K562 (cell line): Measurements from ENCODE around the gene TP53I3. TPM values are rescaled to one million over a fixed set of nuclear protein-coding genes. Genes with fewer than 3 reads are reported as not detected.

Experiments used
- DIDO1 ChIP-seq: fragments of 450-650 bp; IDR thresholded peaks from 2 replicates; pipeline ENCODE4 v1.6.1; 2016; ENCODE audit warnings: low read depth, missing biosample characterization, missing genetic modification characterization
- EP400 ChIP-seq: fragments of 450-650 bp; IDR thresholded peaks from 2 replicates; pipeline ENCODE4 v1.6.1; 2017; ENCODE audit warnings: antibody characterized with exemption, mild to moderate bottlenecking, moderate library complexity
- FOSL1 ChIP-seq: fragments of 200-800 bp; sonication (Bioruptor generic); conservative IDR thresholded peaks from 2 replicates; pipeline ENCODE4 v1.6.1; 2016; ENCODE audit warnings: missing genetic modification characterization, missing compliant biosample characterization
- FOXA1 ChIP-seq: fragments of 450-650 bp; IDR thresholded peaks from 2 replicates; pipeline ENCODE4 v1.6.1; 2016; ENCODE audit warnings: mild to moderate bottlenecking, borderline replicate concordance
- FOXA3 ChIP-seq, 2 experiments: fragments of 450-650 bp in 1 of 2; sonication (generic) in 1 of 2; formaldehyde crosslinking; IDR thresholded peaks in 1 of 2; conservative IDR thresholded peaks in 1 of 2; 2 replicates each; pipeline versions ENCODE4 v1.4.0 to v1.8.0; 2020 to 2022; ENCODE audit warnings: mild to moderate bottlenecking in 2 of 2, missing genetic modification reagents in 1 of 2
- FOXK1 ChIP-seq: sonication (generic); formaldehyde crosslinking; IDR thresholded peaks from 2 replicates; pipeline ENCODE4 v1.8.0; 2022; ENCODE audit warnings: missing genetic modification reagents, mild to moderate bottlenecking, borderline replicate concordance
- NRF1 ChIP-seq, 2 experiments: fragments of 450-650 bp; IDR thresholded peaks in 1 of 2; conservative IDR thresholded peaks in 1 of 2; 2 replicates each; pipeline ENCODE4 v1.6.1; 2014; ENCODE audit warnings: mild to moderate bottlenecking in 2 of 2
- POLR2AphosphoS2 ChIP-seq: IDR thresholded peaks from 2 replicates; pipeline ENCODE4 v1.6.1; 2012; ENCODE audit warnings: low read length, improper control_type of control experiment
- SNRNP70 ChIP-seq: fragments of 200-400 bp; formaldehyde crosslinking; optimal IDR thresholded peaks from 2 replicates; pipeline ENCODE3; 2017; ENCODE audit warnings: low read depth, low read length
- SP2 ChIP-seq: IDR thresholded peaks from 2 replicates; pipeline ENCODE4 v1.6.1; 2011; ENCODE audit warnings: mild to moderate bottlenecking, low read depth, low read length, moderate library complexity; ENCODE audit not compliant: poor library complexity, severe bottlenecking; ENCODE audit errors: extremely low read depth
- ZNF717 ChIP-seq: fragments of 250-450 bp; sonication (Bioruptor Pico); IDR thresholded peaks from 2 replicates; pipeline ENCODE4 v1.5.0; 2021
- ZNF830 ChIP-seq: fragments of 250-450 bp; sonication (Bioruptor Pico); IDR thresholded peaks from 2 replicates; pipeline ENCODE4 v1.5.0; 2021; ENCODE audit warnings: mild to moderate bottlenecking
- polyA plus RNA-seq, 8 experiments: library from polyadenylated mRNA; depleted of rRNA in 4 of 8; stranded (reverse) in 5 of 8; unstranded in 3 of 8; fragments of >200 nt; fragmentation: Nextera tagmentation in 2 of 8; fragmentation: Illumina TruSeq in 1 of 8; extraction: Ambion mirVana in 2 of 8; extraction: Trizol in 1 of 8; gene quantifications; 2 replicates each; pipeline versions ENCODE4 v1.2.1 to v1.2.3, GENCODE V29; 2011 to 2014; ENCODE audit warnings: inconsistent platforms in 1 of 8, missing spikeins in 1 of 8
- total RNA-seq, 7 experiments: library from RNA; depleted of rRNA in 6 of 7; stranded (reverse); fragments of >200 nt in 6 of 7; fragmentation: Illumina TruSeq in 2 of 7; extraction: Trizol in 2 of 7; gene quantifications; 2 replicates each; pipeline versions ENCODE4 v1.2.1 to v1.2.3, GENCODE V29; 2011 to 2021; ENCODE audit warnings: low replicate concordance in 1 of 7
- TF ChIP-seq, protein P1 (sequence below), 3 experiments: fragments of 200-800 bp in 1 of 3; sonication (Bioruptor generic) in 1 of 3; sonication (generic) in 1 of 3; formaldehyde crosslinking in 1 of 3; IDR thresholded peaks; 2 replicates each; pipeline versions ENCODE4 v1.6.1 to v1.8.0; 2016 to 2022; ENCODE audit warnings: mild to moderate bottlenecking in 2 of 3, missing compliant biosample characterization in 2 of 3, missing genetic modification characterization in 2 of 3, missing genetic modification reagents in 1 of 3
- TF ChIP-seq, protein P2 (sequence below): fragments of 450-650 bp; formaldehyde crosslinking; IDR thresholded peaks from 2 replicates; pipeline ENCODE4 v1.4.0; 2020; ENCODE audit warnings: mild to moderate bottlenecking, moderate library complexity
- TF ChIP-seq, protein P3 (sequence below): fragments of 250-450 bp; sonication (Bioruptor Pico); IDR thresholded peaks from 2 replicates; pipeline ENCODE4 v1.9.0; 2021; ENCODE audit warnings: mild to moderate bottlenecking, inconsistent platforms
- TF ChIP-seq, protein P4 (sequence below): fragments of 450-650 bp; IDR thresholded peaks from 2 replicates; pipeline ENCODE4 v1.6.1; 2016; ENCODE audit warnings: mild to moderate bottlenecking
- TF ChIP-seq, protein P5 (sequence below): fragments of 450-650 bp; formaldehyde crosslinking; IDR thresholded peaks from 2 replicates; pipeline ENCODE4 v1.4.0; 2022; ENCODE audit warnings: missing genetic modification characterization

TP53I3 gene
- total and polyA plus RNA-seq, 9 of the 15 experiments (the other 6 are each of a cell fraction or from before 2014, with no cell fraction given): 0.65 to 9.5 (median 5.6) TPM

DNA sequence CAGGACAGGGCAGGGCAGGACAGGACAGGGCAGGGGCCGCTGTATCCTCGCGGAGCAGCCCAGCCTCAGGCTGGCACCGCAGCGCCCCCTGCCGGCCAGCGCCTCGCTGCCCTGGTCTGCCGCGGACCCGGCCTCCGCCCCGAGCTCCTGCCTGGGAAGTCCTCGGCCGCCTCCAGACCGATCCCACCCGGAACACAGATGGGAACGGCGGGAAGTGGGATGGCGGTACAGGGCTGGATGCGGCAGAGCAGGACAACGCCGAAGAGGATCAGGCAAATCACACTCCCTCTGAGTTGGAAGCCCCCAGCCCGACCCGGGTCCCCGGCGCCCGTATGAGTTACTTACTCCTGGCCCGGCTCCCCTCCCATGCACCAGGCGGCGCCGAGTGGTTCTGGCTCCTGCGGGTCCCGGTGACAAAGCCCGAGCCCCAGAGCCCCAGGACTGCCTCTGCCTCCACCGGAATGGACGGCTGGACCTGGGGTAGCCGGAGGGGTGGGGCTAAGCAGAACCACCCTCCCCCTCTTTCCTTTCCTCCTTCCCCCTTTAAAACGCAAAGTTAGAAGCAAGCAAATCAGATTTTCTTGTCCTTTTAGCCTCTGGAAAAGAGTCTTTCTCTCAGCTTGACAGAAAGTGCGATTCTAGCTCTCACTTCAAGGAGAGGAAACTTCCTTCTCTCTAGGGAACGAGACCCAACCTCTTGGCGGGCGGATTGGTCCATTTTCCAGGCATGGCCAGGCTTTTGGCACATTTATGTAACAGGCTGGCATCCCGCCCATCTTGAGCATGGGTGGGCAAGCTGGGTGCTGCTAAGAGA lies at the start of gene TP53I3 (continued):
- TF ChIP-seq, protein P1, sequence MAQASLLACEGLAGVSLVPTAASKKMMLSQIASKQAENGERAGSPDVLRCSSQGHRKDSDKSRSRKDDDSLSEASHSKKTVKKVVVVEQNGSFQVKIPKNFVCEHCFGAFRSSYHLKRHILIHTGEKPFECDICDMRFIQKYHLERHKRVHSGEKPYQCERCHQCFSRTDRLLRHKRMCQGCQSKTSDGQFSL (CRISPR knock-in tag; IDR thresholded peaks at IDR 0.05): no peak
- TF ChIP-seq, protein P1 (tag; IDR thresholded peaks at IDR 0.05): no peak
- TF ChIP-seq DIDO1 (tag) (peak; percentile 73; the same call in 1 of the 2 replicates), FOXA1 (no peak), ZNF717 (CRISPR knock-in tag) (no peak), SNRNP70 (no peak), SP2 (peak; percentile 71), FOXK1 (no peak), POLR2AphosphoS2 (peak; percentile 22; the same call in 1 of the 2 replicates), FOXA3 (CRISPR knock-in tag; conservative IDR thresholded peaks at IDR 0.05 in 1 of 2, IDR thresholded peaks at IDR 0.05 in 1 of 2) (peak in 1 of 2 experiments; percentile 80; a peak in 1 of 4 replicates), FOSL1 (tag) (peak; percentile 61), NRF1 (conservative IDR thresholded peaks at IDR 0.05 in 1 of 2, IDR thresholded peaks at IDR 0.05 in 1 of 2) (no peak), EP400 (peak; percentile 79), ZNF830 (CRISPR knock-in tag) (0 out of 2 replicates have a peak, but pooled peaks have one; percentile 42)
- TF ChIP-seq, protein P2, sequence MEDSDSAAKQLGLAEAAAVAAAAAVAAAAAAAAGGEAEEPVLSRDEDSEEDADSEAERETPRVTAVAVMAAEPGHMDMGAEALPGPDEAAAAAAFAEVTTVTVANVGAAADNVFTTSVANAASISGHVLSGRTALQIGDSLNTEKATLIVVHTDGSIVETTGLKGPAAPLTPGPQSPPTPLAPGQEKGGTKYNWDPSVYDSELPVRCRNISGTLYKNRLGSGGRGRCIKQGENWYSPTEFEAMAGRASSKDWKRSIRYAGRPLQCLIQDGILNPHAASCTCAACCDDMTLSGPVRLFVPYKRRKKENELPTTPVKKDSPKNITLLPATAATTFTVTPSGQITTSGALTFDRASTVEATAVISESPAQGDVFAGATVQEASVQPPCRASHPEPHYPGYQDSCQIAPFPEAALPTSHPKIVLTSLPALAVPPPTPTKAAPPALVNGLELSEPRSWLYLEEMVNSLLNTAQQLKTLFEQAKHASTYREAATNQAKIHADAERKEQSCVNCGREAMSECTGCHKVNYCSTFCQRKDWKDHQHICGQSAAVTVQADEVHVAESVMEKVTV: peak; percentile 63
- TF ChIP-seq, protein P3, sequence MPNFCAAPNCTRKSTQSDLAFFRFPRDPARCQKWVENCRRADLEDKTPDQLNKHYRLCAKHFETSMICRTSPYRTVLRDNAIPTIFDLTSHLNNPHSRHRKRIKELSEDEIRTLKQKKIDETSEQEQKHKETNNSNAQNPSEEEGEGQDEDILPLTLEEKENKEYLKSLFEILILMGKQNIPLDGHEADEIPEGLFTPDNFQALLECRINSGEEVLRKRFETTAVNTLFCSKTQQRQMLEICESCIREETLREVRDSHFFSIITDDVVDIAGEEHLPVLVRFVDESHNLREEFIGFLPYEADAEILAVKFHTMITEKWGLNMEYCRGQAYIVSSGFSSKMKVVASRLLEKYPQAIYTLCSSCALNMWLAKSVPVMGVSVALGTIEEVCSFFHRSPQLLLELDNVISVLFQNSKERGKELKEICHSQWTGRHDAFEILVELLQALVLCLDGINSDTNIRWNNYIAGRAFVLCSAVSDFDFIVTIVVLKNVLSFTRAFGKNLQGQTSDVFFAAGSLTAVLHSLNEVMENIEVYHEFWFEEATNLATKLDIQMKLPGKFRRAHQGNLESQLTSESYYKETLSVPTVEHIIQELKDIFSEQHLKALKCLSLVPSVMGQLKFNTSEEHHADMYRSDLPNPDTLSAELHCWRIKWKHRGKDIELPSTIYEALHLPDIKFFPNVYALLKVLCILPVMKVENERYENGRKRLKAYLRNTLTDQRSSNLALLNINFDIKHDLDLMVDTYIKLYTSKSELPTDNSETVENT (CRISPR knock-in tag): peak; percentile 91
- TF ChIP-seq, protein P4, sequence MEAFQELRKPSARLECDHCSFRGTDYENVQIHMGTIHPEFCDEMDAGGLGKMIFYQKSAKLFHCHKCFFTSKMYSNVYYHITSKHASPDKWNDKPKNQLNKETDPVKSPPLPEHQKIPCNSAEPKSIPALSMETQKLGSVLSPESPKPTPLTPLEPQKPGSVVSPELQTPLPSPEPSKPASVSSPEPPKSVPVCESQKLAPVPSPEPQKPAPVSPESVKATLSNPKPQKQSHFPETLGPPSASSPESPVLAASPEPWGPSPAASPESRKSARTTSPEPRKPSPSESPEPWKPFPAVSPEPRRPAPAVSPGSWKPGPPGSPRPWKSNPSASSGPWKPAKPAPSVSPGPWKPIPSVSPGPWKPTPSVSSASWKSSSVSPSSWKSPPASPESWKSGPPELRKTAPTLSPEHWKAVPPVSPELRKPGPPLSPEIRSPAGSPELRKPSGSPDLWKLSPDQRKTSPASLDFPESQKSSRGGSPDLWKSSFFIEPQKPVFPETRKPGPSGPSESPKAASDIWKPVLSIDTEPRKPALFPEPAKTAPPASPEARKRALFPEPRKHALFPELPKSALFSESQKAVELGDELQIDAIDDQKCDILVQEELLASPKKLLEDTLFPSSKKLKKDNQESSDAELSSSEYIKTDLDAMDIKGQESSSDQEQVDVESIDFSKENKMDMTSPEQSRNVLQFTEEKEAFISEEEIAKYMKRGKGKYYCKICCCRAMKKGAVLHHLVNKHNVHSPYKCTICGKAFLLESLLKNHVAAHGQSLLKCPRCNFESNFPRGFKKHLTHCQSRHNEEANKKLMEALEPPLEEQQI: peak; percentile 86
- TF ChIP-seq, protein P5, sequence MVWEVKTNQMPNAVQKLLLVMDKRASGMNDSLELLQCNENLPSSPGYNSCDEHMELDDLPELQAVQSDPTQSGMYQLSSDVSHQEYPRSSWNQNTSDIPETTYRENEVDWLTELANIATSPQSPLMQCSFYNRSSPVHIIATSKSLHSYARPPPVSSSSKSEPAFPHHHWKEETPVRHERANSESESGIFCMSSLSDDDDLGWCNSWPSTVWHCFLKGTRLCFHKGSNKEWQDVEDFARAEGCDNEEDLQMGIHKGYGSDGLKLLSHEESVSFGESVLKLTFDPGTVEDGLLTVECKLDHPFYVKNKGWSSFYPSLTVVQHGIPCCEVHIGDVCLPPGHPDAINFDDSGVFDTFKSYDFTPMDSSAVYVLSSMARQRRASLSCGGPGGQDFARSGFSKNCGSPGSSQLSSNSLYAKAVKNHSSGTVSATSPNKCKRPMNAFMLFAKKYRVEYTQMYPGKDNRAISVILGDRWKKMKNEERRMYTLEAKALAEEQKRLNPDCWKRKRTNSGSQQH (CRISPR knock-in tag): no peak
